NCI-H446 (cell line): ENCODE data around the gene F10.
"Not testable (repeated sequence)": the region's sequence is repeated elsewhere in the genome, so short reads cannot be mapped to it uniquely, and the experiment has no call there.

Source experiments
- DNase-seq, 2 experiments: peaks; one replicate each; lab custom pipeline; 2025; lab: John Stamatoyannopoulos, UW

Gene F10

DNA sequence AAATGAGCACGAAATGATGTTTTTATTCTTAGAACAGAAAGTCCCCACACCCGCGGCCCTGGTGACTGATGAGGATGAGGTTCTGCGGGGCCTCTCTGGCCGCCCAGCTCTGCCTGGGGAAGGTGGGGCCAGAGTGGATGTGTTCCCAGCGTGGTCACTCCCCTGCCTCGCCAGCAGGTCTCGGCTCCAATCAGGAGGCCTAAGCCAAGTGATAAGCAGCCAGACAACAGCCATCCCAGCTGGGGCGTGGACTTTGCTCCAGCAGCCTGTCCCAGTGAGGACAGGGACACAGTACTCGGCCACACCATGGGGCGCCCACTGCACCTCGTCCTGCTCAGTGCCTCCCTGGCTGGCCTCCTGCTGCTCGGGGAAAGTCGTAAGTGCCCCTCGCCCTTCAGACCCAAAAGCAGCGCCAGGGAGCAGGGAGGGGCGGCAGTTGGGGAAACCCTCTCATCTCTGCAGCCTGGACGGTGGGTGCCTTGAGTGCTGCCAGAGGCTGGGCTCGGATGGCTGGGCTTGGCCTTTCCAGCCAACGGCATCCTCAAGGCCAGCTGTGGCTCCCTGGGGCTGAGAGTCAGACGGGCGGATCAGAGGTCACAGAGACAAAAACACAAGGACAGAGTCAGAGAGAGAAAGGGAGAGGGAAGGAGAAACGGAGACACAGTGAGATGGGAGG is at the start of gene F10:
TSS of gene F10 (plus strand) at position 250 of the 676 bp plus-strand sequence. CDS start at position 307, 57 bp downstream.
- no peak for DNase-seq

DNA sequence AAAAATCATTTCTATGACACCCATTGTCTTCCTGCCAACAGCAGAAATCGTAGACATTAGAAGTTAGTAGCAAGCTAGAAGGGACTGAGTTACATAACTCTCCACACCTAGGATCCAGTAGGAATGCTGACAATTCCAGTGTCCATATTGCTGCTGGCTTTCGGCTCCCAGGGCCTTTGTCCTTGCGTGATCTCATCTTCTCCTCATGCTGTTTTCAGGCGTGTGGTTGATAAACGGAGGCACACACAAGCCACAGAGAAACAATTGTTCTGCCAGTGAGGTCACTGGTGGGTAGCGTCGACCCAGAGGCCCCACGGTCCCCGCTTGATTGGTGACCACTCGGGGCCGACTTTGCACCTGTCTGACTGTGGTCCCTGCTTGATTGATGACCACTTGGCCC is 48.7 kb upstream of the F10 start:
- DNase-seq = no peak

DNA sequence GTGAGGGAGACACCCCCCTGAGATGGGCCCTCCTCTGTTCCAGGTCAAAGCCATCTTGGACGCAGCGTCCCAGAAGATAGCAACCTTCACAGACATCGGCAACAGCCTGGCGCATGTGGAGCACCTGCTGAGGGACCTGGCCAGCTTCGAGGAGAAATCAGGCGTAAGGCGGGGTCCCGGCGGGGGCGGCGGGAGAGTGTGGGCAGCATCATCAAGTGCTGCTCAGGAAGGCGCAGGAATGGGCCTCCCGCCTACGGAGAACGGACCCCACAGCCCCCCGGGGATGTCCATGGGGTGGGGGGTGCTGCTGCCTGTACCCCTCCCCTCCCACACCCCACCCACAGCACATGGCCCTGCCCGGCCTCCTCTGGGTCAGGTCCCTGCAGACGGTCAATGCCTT is 48.2 kb upstream of the F10 start:
- no peak for DNase-seq

DNA sequence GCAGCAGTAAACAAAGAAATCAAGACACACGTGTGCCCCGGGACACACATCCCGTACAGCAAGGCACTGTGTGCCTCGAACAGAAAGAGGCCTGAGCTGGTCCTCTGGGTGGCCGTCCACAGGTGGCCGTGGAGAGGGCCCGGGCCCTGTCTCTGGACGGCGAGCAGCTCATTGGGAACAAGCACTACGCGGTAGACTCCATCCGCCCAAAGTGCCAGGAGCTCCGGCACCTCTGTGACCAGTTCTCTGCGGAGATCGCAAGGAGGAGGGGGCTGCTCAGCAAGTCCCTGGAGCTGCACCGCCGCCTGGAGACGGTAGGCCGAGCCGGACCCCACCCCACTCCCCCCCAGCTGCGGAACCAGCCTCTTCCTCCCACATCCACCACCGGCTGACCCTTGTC is 47.7 kb upstream of the F10 start:
- DNase-seq = no peak

DNA sequence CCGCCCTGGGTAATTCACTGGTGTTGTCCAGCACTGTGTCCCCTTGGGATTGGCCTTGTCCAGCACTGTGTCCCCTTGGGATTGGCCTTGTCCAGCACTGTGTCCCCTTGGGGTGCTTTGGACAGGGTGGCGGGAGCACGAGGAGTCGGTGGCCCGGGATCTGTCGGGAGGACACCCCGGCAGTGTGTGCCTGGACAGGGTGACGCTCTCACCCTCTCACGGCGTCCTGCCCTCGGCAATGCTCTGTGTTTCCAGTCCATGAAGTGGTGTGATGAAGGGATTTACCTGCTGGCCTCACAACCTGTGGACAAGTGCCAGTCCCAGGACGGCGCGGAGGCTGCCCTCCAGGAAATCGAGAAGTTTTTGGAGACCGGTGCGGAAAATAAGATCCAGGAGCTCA is 46.9 kb upstream of the F10 start:
- no peak for DNase-seq

DNA sequence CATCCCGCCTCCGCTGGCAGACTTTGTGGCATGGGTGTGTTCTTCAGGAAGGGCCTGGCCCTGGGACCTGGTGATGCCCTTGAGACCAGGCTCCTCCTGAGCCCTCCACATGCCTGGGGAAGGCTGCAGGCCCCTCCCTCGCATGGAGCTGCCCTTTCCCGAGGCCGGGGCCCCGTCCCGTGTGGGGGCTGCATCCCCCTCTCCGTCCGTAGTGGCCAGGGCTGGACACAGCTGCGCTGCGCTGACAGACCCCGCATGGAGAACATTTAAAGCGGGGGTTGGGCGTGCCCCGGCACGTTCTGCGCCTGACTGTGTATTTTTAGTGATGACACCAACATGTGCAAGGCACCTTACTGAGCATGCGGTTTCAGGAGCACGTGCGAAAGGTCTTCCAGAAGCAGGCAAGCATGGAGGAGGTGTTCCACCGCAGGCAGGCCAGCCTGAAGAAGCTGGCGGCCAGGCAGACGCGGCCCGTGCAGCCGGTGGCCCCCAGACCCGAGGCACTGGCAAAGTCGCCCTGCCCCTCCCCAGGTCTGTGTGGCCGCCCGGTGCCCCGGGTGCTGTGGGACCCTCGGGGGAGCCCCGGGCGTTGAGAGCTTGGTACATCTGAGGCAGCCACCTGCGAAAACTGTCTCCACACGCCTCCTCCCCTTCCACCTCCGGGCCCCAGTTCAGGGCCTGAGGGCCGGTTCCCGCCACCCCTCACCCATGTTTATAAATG is 45.8 kb upstream of the F10 start:
- DNase-seq = no peak

DNA sequence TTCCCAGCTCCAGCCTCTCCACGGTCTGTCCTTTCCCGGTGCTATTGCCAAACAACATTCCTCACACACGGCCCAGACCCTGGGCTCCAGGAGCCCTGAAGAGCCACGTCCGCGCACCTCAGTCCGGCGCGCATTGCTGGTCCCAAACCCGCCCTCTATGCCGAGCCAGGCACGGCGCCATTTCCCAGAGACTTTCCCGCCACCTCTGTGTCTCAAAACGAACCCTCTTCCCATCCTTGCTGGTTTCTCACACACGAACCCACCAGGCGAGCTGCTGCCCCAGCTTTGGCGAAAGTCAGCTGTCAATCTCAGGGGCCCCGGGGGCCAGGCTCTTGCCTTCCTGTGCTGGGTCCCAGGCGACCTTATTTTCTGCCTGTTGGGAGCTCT is 45.0 kb upstream of the F10 start:
- no peak for DNase-seq

DNA sequence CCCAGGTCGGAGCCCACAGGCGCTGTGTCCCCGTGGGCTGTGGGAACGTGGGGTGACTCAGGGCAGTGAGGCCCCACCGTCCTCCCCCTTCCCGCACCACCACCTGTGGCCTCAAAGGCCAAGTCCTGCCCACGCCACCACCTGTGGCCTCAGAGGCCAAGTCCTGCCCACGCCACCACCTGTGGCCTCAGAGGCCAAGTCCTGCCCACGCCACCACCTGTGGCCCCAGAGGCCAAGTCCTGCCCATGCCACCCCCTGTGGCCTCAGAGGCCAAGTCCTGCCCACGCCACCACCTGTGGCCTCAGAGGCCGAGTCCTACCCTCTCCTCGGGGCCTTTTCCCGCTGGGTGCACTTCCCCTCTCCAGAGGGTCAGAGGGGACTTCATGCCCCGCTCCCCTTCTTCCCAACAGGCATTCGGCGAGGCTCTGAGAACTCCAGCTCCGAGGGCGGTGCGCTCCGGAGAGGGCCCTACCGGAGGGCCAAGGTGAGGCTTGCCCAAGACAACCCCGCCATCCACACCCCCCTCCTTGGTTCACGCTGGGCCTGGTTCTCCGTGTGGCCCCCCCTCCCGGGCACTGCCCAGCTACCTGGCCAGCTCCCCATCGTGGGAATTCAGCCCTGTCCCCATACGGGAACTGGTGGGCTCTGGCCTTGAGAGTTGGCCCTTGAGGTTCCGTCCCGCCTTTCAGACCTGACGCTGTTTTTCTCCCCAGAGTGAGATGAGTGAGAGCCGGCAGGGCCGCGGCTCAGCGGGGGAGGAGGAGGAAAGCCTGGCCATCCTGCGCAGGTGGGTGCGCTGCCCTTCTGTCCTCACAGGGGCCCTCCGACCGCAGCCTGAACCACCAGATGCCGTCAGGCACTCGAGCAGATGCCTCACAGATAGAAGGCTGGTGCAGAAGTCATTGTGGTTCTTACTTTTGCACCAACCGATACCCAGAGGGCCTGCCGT is 44.4 kb upstream of the F10 start:
- DNase-seq = no peak

DNA sequence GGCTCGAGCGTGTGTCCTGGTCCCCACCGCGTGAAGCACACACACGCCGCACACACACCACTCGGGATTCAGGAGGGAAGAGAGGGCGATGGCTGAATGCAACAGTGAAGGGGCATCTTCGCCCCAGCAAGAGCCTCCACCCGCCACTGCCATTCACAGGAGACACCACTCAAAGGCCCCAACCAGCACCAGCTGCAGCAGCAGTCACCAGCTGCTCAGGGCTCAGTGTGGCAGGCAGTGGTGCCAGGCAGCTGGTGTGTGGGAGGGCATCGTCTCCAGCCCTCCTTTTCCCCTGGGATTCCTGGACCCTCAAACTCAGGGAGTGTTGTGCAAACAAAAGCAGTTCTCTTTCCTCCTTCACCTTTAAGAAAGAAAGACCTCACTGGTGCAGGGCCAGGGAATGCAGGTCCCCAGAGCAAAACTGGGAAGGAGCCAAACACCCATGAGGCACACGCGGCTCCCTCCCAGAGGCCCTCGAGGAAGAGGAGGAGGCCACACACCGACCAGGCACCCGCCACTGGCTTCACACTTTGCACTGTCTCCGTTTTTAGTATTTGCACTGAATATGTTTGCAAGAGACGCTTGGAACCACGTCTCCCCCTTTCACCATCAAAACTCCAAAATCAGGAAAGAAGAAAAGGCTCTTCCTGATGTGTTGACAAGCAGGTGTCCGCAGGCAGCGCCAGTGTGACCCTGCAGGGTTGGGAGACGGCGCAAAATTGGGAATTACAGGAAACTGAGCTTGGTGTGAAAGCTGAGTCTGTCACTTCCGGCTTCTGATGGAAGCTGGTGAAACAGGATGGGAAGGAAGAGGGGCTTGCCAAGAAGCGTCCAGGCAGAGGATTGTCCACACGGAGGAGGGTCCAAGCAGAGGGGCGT is 43.5 kb upstream of the F10 start:
- no peak for DNase-seq

DNA sequence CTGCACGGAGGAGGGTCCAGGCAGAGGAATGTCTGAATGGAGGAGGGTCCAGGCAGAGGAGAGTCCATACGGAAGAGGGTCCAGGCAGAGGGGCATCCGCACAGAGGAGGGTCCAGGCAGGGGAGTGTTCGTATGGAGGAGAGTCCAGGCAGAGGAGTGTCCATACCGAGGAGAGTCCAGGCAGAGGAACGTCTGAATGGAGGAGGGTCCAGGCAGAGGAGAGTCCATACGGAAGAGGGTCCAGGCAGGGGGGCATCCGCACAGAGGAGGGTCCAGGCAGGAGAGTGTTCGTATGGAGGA is 42.9 kb upstream of the F10 start:
- DNase-seq = not testable (repeated sequence)

DNA sequence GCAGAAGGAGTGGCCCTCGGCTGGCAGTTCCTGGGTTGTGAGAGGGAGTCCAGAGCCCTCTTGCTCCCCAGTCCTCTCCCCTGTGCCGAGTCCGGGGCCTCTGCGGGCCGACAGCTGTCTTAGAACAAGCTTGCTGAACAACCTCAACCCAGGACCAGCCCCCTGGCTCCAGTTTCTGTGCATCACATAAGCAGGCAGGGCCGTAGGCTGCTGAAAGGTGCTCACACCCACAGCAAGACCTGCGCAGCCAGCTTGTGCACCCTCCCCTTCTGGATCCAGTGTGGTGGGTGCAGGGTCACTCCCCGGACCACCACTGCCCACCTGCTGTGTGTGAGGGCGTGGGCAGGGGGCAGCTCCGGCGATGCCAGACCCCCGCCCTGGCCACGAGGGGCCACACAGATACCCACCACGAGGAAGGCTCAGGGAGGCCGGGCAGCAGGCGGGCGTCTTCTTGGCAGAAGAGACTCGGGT is 42.2 kb upstream of the F10 start:
- DNase-seq = no peak

DNA sequence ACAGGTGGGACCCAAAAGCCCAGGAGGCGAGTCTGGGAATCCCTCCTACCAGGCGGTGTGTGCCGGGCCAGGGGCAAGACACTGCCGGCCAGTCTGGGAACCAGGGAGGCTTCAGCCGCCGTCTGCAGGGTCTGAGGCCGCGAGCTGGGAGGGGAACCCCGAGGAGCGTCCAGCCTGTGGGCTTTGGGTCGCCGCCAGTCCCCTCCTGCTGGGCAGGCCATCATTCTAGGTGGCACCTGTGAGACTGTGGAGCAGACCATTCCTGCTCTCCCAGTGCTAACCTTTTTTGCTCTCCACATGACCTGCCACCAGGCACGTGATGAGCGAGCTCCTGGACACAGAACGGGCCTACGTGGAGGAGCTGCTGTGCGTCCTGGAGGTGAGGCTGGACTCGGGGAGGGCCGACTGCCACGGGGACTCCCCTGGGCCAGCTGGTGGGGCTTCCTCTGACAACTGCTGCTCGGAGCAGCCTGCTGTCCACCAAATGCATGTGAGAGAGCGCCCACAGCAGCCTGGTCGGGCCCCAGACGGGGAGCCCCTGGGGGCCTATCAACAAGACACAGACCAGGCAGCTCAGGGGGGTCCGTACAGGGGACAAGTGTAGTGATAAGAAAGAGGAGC is 41.6 kb upstream of the F10 start:
- DNase-seq = no peak

DNA sequence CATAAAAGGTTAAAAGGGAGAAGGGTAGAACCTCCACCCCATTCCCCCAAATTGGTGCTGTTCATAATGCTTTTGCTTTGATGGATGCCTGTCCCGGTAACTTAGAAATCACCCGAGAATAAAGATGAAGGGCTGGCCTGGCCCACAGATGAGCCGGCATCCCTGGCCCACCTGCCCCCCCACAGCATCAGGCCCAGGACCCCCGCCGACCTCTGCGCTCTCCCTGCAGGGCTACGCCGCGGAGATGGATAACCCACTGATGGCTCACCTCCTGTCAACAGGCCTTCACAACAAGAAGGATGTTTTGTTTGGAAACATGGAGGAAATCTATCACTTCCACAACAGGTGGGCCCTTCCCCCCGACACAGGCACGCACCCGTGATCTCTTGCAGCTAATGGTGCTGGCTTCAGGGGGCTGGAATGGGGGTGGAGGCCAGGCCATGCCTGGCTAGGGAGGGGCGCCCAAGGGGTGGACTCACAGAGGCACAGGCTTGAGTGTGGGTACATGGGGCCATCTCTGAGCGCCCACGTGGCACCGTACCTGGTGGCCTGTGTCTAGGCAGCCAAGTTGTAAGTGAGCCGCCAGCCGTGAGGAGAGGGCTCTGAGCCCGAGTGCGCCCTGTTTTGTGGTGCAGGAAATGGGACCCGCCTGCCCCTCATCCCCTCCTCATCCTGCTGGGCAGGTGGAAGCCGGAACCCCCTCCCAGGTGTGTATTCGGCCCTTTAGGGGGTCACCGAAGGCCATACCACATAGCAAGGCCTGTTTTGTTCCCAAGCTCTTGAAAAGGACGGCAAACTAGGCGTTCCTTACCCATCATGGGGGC is 40.2 kb upstream of the F10 start:
- DNase-seq = no peak

DNA sequence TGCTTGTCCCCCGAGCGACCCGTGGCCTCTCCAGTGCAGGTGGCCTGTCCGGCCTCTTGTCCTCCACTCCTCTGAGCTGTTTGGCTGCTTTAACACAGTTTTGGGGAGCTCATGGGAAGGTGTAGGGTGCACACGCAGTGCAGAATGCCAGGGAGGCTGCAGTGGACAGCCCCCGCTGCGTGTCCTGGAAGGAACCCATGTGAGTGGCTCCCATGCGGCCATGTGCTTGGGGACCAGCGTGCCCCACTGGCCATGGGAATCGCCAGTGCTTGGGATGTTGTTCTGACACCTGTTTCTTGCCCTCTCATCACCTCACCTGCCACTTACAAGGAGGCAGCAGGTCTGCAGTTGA is 39.6 kb upstream of the F10 start:
- no peak for DNase-seq

DNA sequence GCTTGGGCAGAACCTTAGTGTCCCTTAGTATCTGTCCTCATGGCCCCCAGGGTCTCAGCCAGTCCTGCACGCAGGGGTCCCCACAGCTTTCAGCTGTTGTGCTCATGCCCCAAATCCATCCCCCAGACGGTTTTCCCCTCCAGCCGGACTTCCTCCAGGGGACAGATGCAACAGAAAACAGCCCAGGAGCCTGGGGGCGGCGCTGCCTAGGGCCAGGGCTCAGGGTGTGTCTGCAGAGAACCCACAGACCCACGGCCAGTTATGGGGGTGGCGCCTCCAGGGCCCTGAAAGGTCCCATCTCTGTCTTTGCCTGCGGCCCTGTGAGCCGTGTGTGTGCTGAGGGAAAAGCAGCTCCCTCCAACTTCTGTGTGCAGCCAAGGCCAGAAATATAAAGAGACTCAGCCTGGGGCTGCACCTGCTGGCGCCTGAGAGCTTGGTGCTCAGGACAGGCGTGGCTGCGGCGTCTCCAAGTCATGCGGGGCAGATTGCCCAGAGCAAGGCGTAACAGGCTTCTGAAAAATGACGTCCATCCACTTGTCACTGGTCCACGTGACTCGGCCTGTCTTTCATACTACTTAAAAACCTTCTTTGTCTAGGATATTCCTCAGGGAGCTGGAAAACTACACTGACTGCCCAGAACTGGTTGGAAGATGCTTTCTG is 39.1 kb upstream of the F10 start:
- DNase-seq = no peak

DNA sequence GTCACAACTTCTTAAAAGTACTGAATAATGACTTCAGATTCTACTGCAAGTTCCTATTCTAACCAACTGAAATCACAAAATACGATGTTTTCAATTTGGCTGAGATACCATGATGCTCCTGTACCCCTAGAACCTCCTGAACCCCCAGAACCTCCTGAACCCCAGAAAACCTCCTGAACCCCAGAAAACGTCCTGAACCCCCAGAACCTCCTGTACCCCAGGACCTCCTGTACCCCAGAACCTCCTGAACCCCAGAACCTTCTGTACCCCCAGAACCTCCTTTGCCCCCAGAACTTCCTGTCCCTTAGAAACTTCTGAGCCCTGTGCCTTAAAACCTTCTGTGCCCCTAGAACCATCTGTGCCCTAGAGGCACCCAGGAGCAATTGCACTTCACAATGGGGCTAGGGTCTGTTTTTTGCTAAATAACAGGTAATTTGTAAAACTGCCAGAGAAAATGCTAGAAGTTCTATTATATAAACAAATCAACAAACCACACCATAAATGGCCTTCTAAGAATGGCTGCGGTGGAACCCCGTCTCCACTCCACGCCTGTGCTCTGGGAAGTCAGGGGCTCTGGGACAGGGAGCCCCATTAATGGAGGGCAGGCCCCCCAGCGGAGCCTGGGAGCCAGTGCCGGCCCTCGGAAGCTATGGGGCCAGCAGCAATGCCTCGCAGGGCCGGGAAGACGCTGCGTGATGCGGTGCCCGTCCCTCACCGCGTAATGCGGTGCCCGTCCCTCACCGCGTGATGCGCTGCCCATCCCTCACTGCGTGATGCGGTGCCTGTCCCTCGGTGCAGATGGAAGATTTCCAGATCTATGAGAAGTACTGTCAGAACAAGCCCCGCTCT is 38.3 kb upstream of the F10 start:
- DNase-seq = no peak

DNA sequence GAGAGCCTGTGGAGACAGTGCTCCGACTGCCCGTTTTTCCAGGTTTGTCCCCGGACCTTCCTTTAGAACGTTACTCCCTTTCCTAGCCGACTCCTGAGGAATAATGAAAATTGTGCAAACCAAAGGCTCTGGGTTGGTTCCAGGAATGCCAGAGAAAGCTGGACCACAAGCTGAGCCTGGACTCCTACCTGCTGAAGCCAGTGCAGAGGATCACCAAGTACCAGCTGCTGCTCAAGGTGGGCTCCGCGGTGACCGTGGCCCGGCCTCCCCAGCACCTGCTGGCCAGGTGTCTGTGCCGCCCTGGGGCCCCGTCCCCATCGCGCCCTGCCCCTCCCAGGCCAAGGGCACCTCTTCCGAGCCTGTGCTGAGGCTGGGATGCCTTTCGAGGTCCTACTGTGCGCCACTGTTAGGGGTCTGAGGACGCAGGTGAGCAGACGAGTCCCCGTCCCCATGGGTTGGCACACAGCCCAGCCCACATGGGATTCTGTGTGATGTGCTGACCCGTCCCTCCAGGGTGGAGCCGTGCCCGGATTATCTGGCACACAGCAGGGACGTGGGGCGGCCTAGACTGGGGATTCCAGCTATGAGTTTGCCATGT is 37.6 kb upstream of the F10 start:
- no peak for DNase-seq

DNA sequence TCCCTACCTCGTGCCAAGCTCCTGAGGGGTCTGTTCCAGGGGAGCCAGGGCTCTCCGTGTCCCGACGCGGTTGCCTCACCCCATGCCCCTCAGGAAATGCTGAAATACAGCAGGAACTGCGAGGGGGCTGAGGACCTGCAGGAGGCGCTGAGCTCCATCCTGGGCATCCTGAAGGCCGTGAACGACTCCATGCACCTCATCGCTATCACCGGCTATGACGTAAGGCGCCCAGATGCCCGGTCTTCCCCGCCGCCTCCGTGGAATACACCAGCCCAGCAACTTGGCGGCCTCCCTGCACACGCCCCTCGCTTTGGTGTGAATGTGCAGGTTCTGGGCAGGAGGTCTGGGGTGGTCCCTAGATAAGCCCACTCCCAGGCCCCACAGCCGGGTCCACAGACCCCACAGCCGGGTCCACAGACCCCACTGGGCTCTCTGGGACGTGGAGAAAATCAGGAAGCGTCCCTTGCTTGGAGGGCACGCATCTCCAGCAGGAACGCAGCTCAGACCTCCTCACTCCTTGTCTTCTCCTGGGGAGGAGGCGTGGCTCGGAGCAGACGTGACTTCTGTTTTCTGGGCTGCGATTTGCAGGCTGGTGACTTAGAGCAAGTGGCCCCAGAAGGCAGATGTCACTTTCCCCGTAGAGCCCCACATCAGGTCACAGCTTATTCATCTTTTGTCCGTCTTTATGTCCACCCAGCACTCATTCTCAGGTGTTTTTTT is 36.4 kb upstream of the F10 start:
- DNase-seq = no peak
